ENCODE results near the gene MYO9A.

DNA sequence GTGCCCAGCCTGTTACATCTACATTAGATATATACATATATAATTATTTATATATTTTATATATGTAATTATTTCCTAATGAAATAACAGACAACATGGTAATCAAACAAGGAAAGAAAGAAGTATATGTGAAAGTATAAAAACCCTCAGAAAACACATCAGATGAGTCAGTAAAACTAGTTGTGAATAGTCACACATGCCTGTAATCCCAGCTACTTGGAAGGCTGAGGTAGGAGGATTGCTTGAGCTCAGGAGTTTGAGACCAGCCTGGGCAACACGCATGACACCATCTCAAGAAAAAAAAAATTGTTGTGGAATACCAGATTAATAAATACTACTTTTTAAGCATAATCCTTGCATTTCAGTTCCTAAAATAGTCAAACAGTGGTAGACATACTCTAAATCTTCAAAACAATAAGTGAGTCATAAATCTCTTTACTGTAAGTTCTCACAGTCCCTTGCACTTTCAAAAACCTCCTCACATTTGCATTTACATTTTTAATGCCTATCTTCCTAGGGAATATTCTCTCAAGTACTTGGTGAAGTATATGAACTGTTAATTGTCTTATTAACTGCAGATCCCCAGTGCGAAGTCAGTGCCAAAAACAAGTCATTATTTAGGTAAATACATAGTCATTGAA lies 106.5 kb downstream of the MYO9A start:
- no peak for TF ChIP-seq CTCF (IDR thresholded peaks at IDR 0.05)
- TF ChIP-seq POLR2A (IDR thresholded peaks at IDR 0.05; ENCODE audit: low read depth) = no peak
- no peak for TF ChIP-seq POLR2AphosphoS5 (IDR thresholded peaks at IDR 0.05)
